Mammary epithelial cell (primary cell): ENCODE data around the gene ITGBL1.

ENCODE experiments used
- EZH2 ChIP-seq: IDR thresholded peaks from 2 replicates; pipeline ENCODE4 v1.6.1; 2012; ENCODE audit warnings: low read length, inconsistent platforms, borderline replicate concordance
- TF ChIP-seq, protein P1 (sequence below), 2 donors: IDR thresholded peaks in 1 of 2; conservative IDR thresholded peaks in 1 of 2; 2 replicates each; pipeline ENCODE4 v1.5.1; 2011 to 2012; ENCODE audit warnings: inconsistent platforms in 2 of 2, low read length in 2 of 2, mild to moderate bottlenecking in 2 of 2, control low read depth in 1 of 2, low read depth in 1 of 2; ENCODE audit not compliant: insufficient read depth in 1 of 2; ENCODE audit errors: extremely low read depth in 1 of 2

DNA sequence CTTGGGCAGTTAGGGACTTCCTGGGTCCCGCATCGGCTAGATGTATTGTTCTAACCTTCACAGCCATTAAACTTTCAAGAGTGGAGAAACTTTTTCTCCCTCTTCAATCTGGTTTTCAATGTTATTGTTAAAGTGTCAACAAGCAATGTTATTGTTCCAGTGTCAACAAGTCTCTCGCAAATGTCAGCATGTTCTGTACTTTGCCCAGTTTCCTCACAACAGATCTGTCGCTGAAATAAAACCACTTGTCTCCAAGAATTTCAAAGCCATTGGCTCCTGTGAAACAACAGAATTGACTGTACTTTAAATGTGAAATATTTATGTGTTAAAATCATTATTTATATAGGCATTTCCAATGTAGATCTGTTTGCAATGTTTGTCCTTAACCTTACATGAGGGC is 138.0 kb downstream of the ITGBL1 start:
- TF ChIP-seq, protein P1, sequence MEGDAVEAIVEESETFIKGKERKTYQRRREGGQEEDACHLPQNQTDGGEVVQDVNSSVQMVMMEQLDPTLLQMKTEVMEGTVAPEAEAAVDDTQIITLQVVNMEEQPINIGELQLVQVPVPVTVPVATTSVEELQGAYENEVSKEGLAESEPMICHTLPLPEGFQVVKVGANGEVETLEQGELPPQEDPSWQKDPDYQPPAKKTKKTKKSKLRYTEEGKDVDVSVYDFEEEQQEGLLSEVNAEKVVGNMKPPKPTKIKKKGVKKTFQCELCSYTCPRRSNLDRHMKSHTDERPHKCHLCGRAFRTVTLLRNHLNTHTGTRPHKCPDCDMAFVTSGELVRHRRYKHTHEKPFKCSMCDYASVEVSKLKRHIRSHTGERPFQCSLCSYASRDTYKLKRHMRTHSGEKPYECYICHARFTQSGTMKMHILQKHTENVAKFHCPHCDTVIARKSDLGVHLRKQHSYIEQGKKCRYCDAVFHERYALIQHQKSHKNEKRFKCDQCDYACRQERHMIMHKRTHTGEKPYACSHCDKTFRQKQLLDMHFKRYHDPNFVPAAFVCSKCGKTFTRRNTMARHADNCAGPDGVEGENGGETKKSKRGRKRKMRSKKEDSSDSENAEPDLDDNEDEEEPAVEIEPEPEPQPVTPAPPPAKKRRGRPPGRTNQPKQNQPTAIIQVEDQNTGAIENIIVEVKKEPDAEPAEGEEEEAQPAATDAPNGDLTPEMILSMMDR (conservative IDR thresholded peaks at IDR 0.05 in 1 of 2, IDR thresholded peaks at IDR 0.05 in 1 of 2; ENCODE audit: extremely low read depth in 1 of 2, insufficient read depth in 1 of 2, low read depth in 1 of 2, low read length in 2 of 2): no peak
- no peak for TF ChIP-seq EZH2
